NB4 (cell line): Measurements from ENCODE around the gene NCK2.

ENCODE experiments used
- POLR2A ChIP-seq: IDR thresholded peaks from 2 replicates; pipeline ENCODE4 v1.6.1; 2011; ENCODE audit warnings: mild to moderate bottlenecking; ENCODE audit not compliant: insufficient read length; ENCODE audit errors: extremely low read depth
- TF ChIP-seq, protein P1 (sequence below): IDR thresholded peaks from one replicate; pipeline ENCODE4 v1.5.1; 2012; ENCODE audit warnings: low read depth, low read length

DNA sequence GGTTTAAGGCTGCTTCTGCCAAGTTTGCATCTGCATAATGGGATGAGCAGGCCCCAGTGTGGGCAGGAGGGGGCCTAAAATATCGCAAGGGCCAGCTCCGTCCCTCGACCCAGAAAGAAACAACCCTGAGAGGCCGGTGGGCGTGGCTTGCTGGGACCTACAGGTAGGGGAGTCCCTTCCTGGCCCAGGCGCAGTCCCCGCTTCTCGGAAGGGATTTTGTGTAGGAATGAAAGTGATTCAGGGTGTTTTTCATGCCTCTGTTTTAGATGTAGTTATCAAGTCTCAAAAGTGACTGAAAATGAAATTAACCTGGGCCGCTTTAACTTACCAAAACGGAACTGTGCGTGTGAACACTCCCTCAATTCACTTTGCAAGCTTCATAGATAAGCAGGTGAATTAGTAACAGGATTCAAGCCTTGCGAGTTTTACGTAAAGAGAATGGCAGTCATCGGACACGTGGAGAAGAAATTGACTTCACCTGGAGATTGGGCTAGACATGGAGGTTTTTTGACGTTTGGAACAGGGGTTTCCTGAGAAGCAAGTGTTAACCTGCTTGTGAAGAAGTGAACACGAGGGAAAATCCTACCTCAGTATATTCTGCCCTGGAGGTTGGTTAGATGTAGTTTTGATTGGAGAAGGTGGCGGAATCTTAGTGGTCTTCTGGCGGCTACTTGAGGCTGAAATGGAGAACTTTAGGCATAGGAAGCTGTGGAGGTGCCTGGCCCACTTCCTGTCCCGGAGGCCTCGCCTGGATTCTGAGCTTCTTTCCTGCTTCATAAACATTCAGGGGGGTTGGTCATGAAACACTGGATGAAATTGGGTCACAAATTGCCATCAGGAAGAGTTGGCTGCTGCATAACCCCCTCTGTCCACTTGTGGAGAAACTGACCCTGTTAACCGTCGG lies 1.7 kb downstream of the NCK2 start:
- TF ChIP-seq, protein P1, sequence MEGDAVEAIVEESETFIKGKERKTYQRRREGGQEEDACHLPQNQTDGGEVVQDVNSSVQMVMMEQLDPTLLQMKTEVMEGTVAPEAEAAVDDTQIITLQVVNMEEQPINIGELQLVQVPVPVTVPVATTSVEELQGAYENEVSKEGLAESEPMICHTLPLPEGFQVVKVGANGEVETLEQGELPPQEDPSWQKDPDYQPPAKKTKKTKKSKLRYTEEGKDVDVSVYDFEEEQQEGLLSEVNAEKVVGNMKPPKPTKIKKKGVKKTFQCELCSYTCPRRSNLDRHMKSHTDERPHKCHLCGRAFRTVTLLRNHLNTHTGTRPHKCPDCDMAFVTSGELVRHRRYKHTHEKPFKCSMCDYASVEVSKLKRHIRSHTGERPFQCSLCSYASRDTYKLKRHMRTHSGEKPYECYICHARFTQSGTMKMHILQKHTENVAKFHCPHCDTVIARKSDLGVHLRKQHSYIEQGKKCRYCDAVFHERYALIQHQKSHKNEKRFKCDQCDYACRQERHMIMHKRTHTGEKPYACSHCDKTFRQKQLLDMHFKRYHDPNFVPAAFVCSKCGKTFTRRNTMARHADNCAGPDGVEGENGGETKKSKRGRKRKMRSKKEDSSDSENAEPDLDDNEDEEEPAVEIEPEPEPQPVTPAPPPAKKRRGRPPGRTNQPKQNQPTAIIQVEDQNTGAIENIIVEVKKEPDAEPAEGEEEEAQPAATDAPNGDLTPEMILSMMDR, result no peak
- no peak for TF ChIP-seq POLR2A
